RWPE2 (cell line): ENCODE data around the gene MXRA8.

Experiments
- ATAC-seq: fragments of 200-7000 bp; cut with Tn5 transposase; 3 replicates; pipeline ENCODE4 v1.9.1; 2021; ENCODE audit warnings: low read depth
- DNase-seq: peaks from one replicate; pipeline ENCODE4 v3.0.0-alpha.2; 2020; ENCODE audit warnings: low spot score
- H3K27ac ChIP-seq: fragments of 450-650 bp; 2 replicates; pipeline ENCODE4 v1.5.1; 2017; ENCODE audit warnings: mild to moderate bottlenecking; ENCODE audit not compliant: poor library complexity, severe bottlenecking
- H3K27me3 ChIP-seq: fragments of 250-450 bp; sonication (Bioruptor Pico); 2 replicates; pipeline ENCODE4 v1.5.1; 2021; ENCODE audit warnings: mild to moderate bottlenecking, moderate library complexity; ENCODE audit not compliant: insufficient read depth, poor library complexity, severe bottlenecking
- H3K36me3 ChIP-seq: fragments of 250-450 bp; sonication (Bioruptor Pico); 2 replicates; pipeline ENCODE4 v1.5.1; 2020; ENCODE audit warnings: low read depth, mild to moderate bottlenecking, moderate library complexity
- H3K4me1 ChIP-seq: fragments of 250-450 bp; sonication (Bioruptor Pico); 2 replicates; pipeline ENCODE4 v1.5.1; 2021; ENCODE audit warnings: mild to moderate bottlenecking, moderate library complexity; ENCODE audit not compliant: insufficient read depth, poor library complexity, severe bottlenecking
- H3K4me3 ChIP-seq: fragments of 250-450 bp; sonication (Bioruptor Pico); 2 replicates; pipeline ENCODE4 v1.5.1; 2021; ENCODE audit warnings: mild to moderate bottlenecking, moderate library complexity; ENCODE audit not compliant: severe bottlenecking
- H3K9me3 ChIP-seq: fragments of 250-450 bp; sonication (Bioruptor Pico); 2 replicates; pipeline ENCODE4 v1.5.1; 2021; ENCODE audit warnings: mild to moderate bottlenecking, moderate library complexity; ENCODE audit not compliant: severe bottlenecking
- TF ChIP-seq, protein P1 (sequence below): fragments of 450-650 bp; IDR thresholded peaks from one replicate; pipeline ENCODE4 v1.5.1; 2017; ENCODE audit warnings: mild to moderate bottlenecking, moderate library complexity; ENCODE audit not compliant: poor library complexity, severe bottlenecking

Gene MXRA8

DNA sequence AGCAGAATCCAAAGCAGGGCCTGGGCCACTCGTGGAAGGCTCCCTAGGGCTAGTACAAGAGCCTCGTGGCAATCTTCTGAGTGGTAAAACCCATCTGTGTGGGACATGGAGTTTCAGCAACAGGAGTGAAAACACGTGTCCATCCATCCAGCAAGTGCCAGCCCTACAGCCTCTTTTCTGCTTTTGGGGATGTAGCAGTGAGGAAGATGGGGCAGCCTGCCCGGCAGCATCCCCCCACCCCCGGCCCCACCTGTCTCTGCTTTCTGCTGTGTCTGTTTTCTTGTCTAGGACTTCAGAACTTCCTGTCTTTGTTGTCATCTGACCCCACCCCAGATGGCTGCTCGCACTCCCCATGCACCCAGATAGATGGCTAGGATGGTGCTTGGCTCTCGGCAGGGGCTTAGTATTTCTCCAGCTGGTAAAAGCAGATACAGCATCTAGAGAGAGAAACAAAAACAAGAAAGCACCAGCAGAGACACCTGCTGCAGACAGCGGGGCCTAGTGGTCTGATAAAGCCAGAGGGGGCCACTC is 32.2 kb downstream of the MXRA8 start:
- ATAC-seq (no peak), DNase-seq (no peak)
- TF ChIP-seq, protein P1, sequence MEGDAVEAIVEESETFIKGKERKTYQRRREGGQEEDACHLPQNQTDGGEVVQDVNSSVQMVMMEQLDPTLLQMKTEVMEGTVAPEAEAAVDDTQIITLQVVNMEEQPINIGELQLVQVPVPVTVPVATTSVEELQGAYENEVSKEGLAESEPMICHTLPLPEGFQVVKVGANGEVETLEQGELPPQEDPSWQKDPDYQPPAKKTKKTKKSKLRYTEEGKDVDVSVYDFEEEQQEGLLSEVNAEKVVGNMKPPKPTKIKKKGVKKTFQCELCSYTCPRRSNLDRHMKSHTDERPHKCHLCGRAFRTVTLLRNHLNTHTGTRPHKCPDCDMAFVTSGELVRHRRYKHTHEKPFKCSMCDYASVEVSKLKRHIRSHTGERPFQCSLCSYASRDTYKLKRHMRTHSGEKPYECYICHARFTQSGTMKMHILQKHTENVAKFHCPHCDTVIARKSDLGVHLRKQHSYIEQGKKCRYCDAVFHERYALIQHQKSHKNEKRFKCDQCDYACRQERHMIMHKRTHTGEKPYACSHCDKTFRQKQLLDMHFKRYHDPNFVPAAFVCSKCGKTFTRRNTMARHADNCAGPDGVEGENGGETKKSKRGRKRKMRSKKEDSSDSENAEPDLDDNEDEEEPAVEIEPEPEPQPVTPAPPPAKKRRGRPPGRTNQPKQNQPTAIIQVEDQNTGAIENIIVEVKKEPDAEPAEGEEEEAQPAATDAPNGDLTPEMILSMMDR, result no peak
- Histone ChIP-seq H3K4me3 (peak overlapping the region; percentile 100), H3K36me3 (peaks cover 5% of the 10 kb centered on the region; the same call in 1 of the 2 replicates), H3K4me1 (peaks cover 6% of the 10 kb centered on the region), H3K27me3 (no peaks in the 10 kb centered on the region), H3K27ac (peak overlapping the region; percentile 72), H3K9me3 (no peaks in the 10 kb centered on the region)

DNA sequence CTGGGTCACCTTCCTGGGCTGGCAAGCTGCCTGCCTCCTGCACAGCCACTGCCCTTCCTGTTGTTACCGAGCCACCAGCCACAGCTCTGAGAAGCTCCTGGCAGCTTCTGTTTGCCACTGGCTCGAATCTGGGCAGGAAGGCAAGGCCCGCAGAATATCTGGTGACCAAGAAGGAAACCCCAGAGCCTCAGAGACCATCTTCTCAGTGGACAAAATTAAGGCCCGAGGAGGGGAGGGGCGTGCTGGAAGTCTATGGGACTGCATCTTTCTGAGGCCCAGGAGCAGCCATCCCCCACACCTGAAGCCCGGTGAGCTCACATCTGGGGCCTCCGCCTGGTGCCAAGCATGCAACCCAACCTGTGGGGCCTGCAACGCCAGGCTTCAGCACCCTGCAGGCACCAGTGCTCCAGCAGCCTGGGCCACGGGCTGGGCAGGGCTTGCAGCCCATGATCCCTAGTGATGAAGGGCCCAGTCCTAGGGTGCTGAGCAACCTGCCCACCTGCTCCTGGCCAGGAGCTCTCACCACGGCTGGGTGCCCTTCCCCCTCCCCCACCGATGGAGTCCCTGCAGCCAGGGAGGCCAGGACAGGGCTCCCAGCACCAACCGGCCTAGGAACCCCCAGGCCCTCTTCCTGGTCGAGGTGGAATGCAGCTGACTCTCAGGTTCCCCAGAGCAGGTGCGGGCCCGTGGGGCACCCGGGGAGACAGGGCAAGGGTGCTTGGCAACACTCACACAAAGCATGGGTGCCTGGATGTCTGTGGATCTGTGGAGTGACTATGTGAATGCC is 32.9 kb downstream of the MXRA8 start:
- H3K4me3 ChIP-seq, result peak overlapping the region; percentile 100
- H3K27me3 ChIP-seq, result no peaks in the 10 kb centered on the region
- TF ChIP-seq, protein P1, result no peak
- no peak for DNase-seq
- ATAC-seq, result peak; percentile 16
- no peaks in the 10 kb centered on the region for H3K4me1 ChIP-seq
- peaks cover 10% of the 10 kb centered on the region for H3K36me3 ChIP-seq
- no peaks in the 10 kb centered on the region for H3K9me3 ChIP-seq
- H3K27ac ChIP-seq, result peak overlapping the region; percentile 72

DNA sequence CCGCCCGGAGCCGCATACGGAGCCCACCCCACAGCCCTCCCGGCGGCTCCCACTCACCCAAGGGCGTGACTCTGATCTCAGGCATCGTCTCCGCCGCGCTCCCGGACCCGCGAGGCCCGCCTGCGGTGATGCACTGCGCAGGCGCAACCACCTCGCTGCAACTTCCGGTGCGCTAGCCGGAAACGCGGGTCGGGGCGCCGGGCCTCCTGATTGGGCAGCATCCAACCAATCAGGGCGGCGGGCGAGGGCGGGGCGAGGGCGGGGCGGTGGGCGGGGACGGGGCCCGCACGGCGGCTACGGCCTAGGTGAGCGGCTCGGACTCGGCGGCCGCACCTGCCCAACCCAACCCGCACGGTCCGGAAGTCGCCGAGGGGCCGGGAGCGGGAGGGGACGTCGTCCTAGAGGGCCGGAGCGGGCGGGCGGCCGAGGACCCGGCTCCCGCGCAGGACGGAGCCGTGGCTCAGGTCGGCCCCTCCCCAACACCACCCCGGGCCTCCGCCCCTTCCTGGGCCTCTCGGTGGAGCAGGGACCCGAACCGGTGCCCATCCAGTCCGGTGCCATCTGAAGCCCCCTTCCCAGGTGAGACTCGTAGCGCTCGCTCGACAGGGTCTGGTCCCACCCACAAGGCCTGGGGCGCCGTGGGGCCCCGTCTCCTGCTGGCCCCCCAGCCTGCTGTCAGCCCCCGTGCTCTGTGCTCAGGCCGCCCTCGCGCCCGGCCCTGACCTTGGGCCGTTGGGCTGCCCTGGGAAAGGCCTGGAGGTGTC is 33.6 kb downstream of the MXRA8 start, which contains the start of the genes CPTP and INTS11:
TSS of gene CPTP (plus strand) at position 279 of the 764 bp plus-strand sequence. CDS start 2,109 bp downstream, outside the sequence.
TSS of gene INTS11 (minus strand) at position 137 of the 764 bp plus-strand sequence. CDS start at position 85, 52 bp downstream.
- Histone ChIP-seq H3K4me1 (no peaks in the 10 kb centered on the region), H3K9me3 (no peaks in the 10 kb centered on the region), H3K27me3 (no peaks in the 10 kb centered on the region), H3K36me3 (peaks cover 18% of the 10 kb centered on the region), H3K4me3 (peak within 1 kb of the TSS; percentile 100), H3K27ac (peak within 1 kb of the TSS; percentile 72)
- TF ChIP-seq, protein P1, result no peak
- peak; percentile 68 for ATAC-seq
- peak; percentile 94 for DNase-seq

DNA sequence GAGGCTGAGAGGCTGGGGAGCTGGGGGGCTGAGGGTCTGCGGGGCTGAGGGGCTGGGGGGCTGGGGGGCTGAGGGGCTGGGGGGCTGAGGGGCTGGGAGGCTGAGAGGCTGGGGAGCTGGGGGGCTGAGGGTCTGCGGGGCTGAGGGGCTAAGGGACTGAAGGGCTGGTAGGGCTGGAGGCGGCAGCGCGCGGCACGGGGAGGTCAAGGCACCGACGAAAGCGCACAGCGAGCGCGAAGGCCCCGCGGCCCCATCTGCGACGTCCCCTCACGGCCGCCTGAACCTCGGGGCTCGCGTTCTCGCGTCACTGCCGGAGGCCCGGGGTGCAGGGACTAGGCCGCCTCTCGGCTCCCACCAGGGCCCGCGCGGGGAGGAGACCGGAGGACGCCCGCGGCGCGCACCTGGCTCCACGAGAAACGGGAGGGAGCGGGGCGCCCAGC is 34.3 kb downstream of the MXRA8 start:
- Histone ChIP-seq H3K36me3 (peaks cover 24% of the 10 kb centered on the region), H3K27me3 (no peaks in the 10 kb centered on the region), H3K4me3 (peak overlapping the region; percentile 100), H3K9me3 (no peaks in the 10 kb centered on the region), H3K27ac (peak overlapping the region; percentile 72), H3K4me1 (no peaks in the 10 kb centered on the region)
- peak; percentile 8; the same call in 2 of the 3 replicates for ATAC-seq
- DNase-seq, result no peak
- TF ChIP-seq, protein P1, result no peak
